AG09319 (cell line): ENCODE results near the gene STPG2.

Experiments
- DNase-seq: peaks from one replicate; pipeline ENCODE4 v3.0.0-alpha.2; 2010; ENCODE audit warnings: low read depth; ENCODE audit errors: extremely low read depth
- CTCF ChIP-seq: IDR thresholded peaks from 2 replicates; pipeline ENCODE4 v1.5.1; 2011; ENCODE audit warnings: low read depth, mild to moderate bottlenecking, inconsistent platforms, low read length, moderate library complexity

Gene STPG2

GRCh38 chr4:97836662-97837061 lies 306.6 kb downstream of the STPG2 start:
- no peak for TF ChIP-seq CTCF
- no peak for DNase-seq

GRCh38 chr4:97828646-97829045 lies 314.6 kb downstream of the STPG2 start:
- no peak for TF ChIP-seq CTCF
- DNase-seq: no peak

- DNase-seq: no peak
- no peak for TF ChIP-seq CTCF
These were observed 324.0 kb downstream of the STPG2 start for GRCh38 chr4:97819294-97819693.

GRCh38 chr4:97812768-97813167 lies 330.5 kb downstream of the STPG2 start:
- no peak for DNase-seq

GRCh38 chr4:97786306-97786920 lies 356.9 kb downstream of the STPG2 start:
- no peak for TF ChIP-seq CTCF

More at GRCh38 chr4:97812768-97813167, 330.5 kb downstream of the STPG2 start:
- TF ChIP-seq CTCF: no peak

GRCh38 chr4:97778174-97778573 lies 365.1 kb downstream of the STPG2 start:
- no peak for DNase-seq
- no peak for TF ChIP-seq CTCF

More at GRCh38 chr4:97786306-97786920, 356.9 kb downstream of the STPG2 start:
- DNase-seq: no peak

GRCh38 chr4:97774347-97774989 lies 368.8 kb downstream of the STPG2 start:
- no peak for TF ChIP-seq CTCF

More at GRCh38 chr4:97774347-97774989, 368.8 kb downstream of the STPG2 start:
- no peak for DNase-seq
